ENCODE measurements around the gene MADD.

The MADD gene

DNA sequence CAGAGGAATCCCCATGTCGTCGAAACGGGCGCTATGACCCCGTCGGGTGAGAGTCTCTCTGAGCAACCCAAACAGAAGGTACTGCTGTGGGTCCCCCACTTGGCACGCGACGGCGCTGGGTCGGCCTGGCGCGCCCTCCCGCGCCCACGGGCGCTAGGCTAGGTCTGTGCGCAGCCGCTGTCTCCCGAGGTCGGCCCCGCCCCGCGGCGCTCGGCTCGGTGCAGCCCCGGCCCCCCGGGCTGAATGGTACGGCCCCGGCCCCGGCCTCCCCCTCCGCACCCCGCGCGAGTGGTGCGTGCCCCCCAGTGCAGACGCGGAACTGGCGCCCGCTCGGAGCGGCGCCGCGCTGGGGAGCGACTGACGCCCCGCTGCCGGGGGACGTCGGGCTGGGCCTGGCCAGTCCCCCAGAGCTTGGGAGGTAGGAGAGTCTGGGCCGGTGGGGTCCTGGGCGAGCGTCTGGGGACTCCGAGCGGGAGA is at the start of gene MADD:
Gene MADD, plus strand, starts transcription at position 305 of the 477 bp plus-strand sequence.
- FAIRE-seq (no peak), DNase-seq (ENCODE audit: insufficient read length, low spot score) (peak; percentile 92)

DNA sequence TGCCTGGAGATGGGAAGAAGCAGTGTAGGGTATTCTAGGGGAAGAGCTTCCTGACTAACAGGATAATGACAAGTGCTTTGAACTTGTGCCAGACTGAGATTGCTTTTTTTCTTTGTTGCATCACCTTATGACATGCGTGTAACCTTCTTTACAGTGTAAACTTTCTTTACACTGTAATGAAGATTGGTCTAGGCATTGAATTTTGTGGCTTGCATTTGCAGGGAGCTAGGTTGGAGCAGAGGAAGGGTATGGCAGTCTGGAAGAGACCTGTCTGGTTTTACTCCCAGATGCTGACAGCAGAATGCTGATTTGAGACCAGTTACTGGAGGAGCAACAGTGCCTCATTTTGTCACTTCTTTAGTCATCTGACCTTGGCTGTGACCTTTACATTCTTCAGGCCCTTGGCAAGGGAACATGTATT is 49.5 kb upstream of the MADD start:
- no peak for FAIRE-seq
- peak; percentile 40 for DNase-seq (ENCODE audit: insufficient read length, low spot score)

DNA sequence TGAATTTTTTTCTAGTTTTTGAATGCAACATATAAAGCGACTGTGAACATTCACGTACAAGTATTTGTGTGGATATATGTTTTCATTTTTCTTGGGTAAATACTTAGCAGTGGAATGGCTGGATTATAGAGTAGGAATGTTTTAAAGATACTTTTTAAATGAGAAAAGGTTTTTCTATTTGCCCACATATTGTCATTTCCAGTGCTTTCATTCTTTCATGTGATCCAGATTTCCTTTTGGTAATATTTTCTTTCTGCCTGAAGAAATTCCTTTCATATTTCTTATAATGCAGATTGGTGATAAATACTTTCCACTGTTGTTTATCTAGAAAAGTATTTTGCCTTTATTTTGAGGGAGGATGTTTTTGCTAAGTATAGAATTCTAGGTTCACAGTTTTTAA is 47.2 kb upstream of the MADD start:
- DNase-seq (ENCODE audit: insufficient read length, low spot score) (no peak), FAIRE-seq (no peak)

DNA sequence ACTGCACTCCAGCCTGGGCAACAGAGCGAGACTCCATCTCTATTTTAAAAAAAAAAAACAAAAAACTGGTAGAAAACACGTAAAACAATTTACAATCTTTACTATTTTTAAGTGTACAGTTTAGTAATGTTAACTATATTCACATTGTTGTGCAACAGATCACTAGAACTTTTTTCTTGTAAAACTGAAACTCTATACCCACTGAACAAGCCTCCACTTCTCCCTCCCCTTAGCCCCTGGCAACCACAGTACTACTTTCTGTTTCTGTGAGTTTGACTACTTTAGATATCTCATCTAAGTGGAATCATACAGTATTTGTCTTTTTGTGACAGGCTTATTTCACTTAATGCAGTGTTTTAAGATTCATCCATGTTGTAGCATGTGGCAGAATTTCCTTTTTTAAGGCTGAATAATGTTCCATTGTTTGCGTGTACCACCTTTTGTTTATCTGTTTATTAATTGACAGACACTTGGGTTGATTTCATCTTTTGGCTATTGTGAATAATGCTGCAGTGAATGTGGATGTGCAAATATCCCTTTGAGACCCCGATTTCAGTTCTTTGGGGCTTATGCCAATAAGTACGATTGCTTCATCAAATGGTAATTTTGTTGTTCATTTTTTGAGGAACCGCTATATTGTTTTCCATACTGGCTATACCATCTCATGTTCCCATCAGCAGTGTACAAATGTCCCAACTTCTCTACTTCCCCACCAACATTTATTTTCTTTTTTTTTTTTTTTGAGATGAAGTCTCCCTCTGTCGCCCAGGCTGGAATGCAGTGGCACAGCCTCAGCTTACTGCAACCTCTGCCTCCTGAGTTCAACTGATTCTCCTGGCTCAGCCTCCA is 44.2 kb upstream of the MADD start:
- FAIRE-seq (no peak), DNase-seq (ENCODE audit: insufficient read length, low spot score) (no peak)

DNA sequence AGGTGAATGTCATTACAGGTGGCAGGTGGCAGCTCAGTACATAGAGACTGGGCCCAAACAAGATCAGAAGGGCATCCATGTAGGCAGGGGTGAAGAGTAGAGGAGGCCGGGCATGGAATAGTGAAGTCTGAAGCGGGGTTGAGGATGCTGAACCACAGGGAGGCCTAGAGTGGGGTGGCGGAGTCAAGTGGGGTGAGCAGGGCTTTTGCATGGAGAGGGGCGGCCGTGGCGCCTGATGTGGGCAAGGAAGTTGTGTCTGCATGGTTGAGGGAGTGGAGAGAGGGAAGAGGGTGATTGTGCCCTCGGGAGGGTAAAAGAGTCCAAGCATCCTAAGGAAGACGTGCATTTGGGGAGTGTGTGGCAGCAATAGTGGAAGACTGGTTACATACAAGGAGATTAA is 40.8 kb upstream of the MADD start:
- DNase-seq (ENCODE audit: insufficient read length, low spot score): no peak
- FAIRE-seq: no peak

DNA sequence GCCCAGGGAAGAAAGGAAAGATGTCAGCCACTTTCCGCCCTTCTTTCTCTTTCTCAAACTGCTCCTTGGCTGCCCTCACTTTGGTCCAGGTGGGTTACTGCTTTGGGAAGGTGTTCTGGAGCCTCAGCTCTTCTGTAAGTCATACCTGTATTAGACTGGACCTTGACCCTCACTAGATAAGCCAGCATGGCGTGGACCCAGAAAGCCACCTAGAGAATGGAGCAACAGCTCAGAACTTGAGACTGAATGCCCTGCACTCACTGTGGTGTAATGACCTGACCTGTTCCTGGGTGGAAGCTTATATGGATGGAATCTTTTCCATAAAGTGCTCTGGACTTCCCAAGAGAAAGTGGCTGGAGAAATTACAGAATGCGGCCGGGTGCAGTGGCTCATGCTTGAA is 36.9 kb upstream of the MADD start:
- DNase-seq (ENCODE audit: insufficient read length, low spot score) (no peak), FAIRE-seq (no peak)

DNA sequence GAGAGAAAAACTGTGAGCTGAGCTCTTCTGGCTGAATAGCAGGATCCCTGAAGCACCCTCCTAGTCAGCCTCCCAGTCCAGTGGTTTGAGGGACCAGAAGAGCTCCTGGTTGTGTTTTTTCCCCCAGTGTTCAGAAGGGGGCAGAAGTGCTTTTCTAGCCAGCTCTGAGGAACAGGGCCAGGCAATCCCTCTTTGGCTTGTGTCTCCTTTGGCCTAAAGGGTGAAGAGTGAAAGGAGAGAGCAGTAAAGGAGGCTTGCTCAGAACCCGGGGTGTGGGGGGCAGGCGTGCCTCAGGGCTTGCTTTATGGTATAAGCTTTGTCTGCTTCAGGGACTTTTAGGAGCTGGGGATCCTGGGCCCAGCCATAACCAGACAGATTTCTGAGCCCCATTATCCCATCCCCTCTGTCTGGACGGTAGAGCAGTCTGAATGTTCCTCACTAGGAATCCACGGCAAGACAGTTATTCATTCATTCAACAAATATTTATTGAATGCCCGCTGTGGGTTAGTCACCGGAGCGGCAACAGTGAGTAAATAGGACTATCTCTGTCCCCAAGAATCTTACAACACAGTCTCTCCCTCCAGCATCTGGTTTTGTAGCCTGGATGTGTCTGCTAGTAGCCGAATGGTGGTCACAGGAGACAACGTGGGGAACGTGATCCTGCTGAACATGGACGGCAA is 35.8 kb upstream of the MADD start:
- DNase-seq (ENCODE audit: insufficient read length, low spot score): no peak
- FAIRE-seq: no peak

DNA sequence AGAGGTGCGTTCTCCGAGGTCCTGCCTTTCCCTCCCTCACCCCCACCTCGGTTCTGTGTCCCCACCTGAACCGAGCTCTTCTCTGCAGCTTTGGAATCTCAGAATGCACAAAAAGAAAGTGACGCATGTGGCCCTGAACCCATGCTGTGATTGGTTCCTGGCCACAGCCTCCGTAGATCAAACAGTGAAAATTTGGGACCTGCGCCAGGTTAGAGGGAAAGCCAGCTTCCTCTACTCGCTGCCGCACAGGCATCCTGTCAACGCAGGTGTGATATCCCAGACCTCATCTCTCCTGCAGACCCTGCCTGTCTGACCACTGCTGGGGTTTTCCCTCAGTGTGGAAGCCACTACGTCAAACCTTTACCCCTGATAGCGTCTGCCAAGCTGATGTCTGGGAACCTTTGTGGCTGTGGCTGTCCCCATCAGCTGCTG is 35.2 kb upstream of the MADD start:
- DNase-seq (ENCODE audit: insufficient read length, low spot score) (no peak), FAIRE-seq (no peak)

DNA sequence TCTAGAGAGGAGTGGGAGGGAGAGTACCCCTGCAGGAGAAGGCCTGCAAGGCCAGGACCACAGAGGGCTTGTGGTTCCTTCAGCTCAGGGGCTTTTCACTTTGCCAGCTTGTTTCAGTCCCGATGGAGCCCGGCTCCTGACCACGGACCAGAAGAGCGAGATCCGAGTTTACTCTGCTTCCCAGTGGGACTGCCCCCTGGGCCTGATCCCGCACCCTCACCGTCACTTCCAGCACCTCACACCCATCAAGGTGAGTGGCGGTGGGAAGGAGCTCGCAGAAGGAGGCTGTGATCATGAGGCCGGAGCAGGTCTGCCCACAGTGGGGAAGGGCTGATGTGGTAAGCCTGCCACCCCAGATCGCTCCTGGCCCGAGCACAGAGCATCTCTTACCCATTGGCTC is 34.8 kb upstream of the MADD start:
- FAIRE-seq (no peak), DNase-seq (ENCODE audit: insufficient read length, low spot score) (no peak)

DNA sequence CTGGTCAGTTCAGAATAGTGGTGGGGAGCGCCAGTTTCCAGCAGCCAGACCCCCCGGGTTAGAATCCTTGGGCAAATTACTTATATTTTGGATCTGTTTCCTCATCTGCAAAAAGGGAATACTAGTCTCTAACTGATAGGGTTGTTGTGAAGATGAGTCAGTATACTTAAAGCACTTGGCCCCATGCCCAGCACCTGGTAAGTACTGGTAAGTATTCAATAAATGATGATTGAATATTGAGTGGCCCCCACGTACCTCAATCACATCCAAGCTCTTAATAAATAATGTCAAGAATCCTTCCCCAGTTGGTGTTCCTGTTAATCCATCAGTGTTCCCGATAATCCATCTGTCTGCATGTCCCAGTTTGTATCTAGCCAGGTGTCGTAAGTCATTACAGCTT is 33.5 kb upstream of the MADD start:
- no peak for FAIRE-seq
- no peak for DNase-seq (ENCODE audit: insufficient read length, low spot score)

DNA sequence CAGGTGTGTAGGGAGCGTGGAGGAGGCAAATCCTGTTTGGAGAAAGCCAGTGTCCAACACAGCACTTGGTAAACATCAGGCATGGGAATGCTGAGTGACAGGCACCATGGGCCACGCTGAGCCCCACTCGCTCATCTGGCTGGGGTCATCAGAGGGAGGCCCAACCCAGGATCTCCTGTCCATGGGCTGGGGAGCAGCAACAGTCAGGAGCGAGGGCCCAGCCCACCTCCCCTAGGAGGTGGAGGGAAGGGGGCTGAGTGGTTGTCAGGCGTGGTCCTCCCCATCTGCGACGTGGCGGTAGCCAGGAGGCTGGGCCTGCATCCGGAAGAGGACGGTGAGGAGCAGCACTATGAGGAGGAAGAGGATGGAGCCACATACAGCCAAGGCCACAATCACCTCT is 30.1 kb upstream of the MADD start:
- FAIRE-seq (no peak), DNase-seq (ENCODE audit: insufficient read length, low spot score) (no peak)

DNA sequence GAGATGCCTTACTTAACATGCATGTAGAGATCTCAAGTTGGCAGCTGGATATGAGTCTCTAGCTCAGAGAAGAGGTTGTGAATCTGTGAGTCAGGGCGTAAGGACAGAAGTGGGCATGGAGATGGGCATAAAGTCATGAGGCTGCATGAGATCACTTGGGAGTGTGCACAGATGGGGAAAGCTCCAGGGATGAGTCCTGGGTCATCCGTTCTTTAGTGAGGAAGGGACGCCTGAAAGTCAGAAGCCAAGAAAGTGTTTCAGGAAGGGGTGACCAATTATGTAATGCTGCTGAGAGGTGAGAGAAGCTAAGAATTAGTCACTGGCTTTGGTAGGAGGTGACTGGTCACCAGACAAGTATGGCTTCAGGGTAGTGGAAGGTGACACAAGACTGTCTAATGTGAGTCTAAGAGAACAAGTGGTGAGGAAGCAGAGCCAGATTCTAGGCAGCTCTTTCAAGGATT is 28.1 kb upstream of the MADD start:
- DNase-seq (ENCODE audit: insufficient read length, low spot score): no peak
- FAIRE-seq: no peak

DNA sequence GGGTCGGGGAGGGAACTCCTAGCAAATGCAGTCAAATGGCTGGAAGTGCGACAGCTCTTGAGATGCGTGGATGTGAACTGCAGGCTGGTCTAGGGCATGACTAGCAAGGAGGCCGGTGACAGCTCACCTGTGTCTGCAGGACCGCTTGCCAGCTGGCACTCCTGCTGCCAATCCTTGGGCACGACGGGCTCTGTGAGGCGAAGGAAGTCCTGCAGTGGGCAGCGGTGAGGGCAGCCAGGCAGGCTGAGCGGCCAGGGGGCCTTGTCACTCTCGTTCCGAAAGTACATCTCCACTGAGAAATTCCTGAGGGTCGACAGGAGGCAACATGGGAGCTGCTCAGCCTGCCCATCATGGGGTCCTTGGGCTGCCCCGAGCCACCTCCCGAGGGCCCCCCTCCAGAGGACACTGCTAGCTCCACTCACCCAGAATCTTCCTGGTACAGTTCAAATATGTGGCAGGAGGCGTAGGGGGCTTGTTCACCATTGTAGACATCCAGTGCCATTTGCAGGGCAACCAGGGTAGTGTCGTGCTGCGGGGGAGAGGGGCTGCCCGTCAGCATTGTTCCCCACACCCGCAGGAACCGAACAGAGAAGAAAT is 27.2 kb upstream of the MADD start:
- no peak for DNase-seq (ENCODE audit: insufficient read length, low spot score)
- no peak for FAIRE-seq

DNA sequence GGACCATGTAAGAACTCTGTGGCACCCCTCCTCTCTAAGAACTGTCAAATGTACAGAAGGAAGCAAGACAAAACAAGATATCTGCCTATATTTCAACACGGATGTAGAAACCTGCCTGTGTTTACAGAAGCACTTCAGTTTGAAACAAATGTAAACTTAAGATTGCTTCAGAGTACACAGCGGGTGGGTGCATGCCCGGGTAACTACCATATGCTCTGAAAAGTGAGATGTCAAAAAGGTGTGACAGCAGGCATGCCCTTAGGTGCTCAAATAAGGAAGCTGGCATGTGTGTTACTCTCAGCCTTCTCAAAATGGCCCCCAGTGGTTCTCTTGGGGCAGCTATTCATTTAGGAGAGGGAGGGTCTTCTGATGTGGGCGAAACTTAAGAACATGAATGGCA is 26.5 kb upstream of the MADD start:
- FAIRE-seq (no peak), DNase-seq (ENCODE audit: insufficient read length, low spot score) (no peak)

DNA sequence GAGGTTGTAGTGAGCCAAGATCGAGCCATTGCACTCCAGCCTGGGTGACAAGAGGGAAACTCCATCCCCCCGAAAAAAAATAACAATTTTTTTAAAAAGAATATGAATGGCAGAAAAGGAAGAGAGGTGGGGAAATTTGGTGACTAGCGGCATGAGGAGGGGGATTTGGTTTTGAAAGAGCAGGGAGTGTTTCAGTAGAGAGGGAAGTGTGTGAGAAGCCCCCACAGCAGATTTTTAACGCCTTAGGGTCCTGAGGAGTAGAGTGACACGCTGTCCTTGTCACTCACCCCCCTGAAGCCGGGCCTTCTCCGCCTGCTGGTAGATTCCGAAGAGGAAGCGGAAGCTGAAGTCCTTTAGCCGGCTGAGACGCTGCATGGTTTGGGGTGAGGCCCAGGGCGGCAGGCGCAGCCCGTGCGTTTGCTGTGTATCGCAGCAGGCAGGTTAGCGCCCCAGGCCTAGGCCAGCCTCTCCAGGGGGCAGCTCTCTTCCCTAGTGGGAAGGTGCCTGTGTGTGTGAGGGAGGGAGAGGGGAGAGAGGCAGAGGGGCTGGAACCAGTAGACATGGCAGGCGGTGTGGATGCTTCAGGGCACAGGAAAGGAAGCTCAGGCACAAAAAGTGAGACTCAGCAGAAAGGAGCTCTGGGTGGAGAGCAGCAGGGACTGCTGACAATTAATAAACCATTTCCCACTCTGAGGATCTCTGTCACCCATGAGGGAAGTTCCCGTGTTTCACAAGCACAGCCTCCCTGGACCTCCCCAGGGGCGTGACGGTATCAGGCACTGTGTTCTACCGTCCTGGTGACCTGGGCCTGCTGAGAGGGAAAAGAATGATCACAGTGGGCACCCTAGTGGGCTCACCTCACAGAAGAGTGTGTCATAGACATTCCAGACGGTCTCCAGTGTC is 25.2 kb upstream of the MADD start:
- FAIRE-seq (no peak), DNase-seq (ENCODE audit: insufficient read length, low spot score) (no peak)

DNA sequence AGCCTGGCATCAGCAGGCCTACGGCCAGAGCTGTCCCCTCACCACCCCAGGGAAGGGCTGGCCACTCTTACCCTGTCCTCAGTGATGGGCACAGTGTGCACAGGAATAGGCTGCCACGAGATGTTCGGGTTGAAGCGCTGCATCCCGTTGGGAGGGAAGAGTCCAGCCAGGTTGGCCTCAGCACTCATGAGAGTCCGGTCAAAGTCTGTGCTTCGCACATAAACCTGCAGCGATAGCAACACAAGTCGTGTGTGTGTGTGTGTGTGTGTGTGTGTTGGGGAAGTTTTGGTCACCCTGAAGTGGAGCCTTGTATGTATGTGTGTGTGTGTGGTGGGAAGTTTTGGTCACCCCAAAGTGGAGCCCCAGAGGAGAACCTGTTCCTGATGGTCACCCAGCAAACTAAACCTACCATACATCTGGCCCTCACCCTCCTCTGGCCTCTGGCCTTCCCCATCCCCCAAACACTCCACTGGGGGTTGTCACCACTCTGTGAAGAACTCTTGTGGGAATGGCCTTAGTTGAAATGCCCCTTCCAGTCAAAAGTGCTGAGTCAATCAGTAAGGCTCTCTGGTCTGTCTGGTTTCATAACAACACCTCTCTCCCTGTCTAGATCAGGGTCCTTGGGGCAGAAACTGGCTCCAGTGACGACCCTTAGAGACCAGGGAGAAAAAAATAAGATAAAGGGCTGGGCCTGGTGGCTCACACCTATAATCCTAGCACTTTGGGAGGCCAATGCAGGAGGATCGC is 24.1 kb upstream of the MADD start:
- FAIRE-seq (no peak), DNase-seq (ENCODE audit: insufficient read length, low spot score) (no peak)

DNA sequence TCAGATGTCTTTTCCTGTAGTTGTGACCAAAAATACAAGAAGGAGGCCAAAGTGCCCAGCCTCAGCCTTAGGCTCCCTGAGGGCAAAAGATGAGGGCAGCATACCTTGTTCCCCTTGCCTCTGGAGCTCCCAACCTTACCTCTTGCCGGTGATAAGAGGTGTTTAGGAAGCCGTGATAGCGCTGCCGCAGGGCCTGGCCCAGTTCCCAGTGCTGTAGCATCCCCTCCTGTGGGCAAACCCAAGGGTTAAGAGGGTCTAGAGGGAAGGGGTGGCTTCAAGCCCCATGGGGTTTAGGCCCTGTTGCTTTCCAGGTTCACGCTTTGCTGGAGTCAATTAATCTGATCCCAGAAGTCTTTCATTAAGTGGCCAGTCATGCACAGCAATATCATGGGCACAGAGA is 22.4 kb upstream of the MADD start:
- FAIRE-seq (no peak), DNase-seq (ENCODE audit: insufficient read length, low spot score) (no peak)

DNA sequence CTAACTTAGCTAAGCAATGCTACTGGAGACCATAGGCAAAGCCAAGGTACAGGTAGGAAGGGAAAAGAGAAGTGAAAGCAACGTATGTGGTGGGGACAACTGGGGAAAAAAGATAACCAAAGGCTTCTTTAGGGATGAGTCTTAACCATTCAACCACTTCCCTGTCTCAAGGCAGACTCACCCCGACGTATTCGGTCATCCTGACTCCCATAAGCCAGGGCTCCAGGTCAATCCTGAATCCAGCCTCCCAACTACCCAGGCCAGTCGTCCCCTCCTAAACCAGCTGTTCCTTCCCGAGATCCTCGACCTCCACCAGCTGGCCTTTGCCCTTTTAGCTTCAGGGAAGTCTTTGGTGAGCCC is 21.6 kb upstream of the MADD start:
- DNase-seq (ENCODE audit: insufficient read length, low spot score): no peak
- FAIRE-seq: no peak

DNA sequence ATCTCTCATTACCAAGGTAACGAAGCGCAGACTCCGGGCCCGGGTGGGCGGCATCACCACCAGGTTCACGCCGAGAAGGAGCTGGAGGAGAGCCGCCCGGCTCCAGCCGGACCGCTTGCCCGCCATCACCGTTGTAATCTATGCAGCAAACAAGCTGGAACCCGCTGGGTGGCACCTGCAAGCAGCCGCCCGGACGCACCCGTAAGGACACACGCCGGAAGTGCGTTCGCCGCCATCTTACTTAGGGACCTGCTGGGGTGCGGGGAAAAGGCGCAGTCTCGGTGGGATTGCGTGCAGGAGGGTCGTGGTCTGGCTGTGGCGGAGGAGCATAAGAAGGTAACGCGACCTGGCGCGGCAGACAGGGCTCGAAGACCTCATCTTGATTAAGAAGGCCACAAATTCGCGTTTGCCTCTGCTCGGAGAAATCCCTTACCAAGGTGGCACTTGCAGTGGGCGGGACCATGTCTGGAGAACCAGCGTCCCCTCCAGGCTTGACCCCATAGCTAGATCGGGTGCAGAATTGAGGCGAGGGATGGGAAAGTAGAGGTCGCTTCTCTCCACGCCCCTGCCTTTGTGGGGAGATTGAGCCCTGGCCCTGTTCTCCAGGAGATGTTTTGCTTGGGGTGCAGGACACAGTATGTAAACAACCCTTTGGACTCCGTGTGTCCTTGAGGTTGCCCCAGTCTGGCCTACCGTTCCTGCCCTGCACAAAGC is 21.1 kb upstream of the MADD start, which contains the start of gene ACP2:
Gene ACP2, minus strand, starts transcription at position 151 of the 714 bp plus-strand sequence. Its CDS starts 25 bp downstream, at position 126.
- FAIRE-seq (no peak), DNase-seq (ENCODE audit: insufficient read length, low spot score) (peak; percentile 81)
